K562 (cell line): ENCODE data around the gene KRTAP13-1. TPM values are rescaled to one million over a fixed set of nuclear protein-coding genes. Genes with fewer than 3 reads are reported as not detected.

Experiments
- ATAC-seq: fragments of 200-7000 bp; cut with Tn5 transposase; 3 replicates; pipeline ENCODE4 v1.9.1; 2020; ENCODE audit warnings: moderate library complexity
- BruUV-seq: library from RNA; stranded (reverse); fragments of 400-500 nt; replicated peaks from 2 replicates; lab custom pipeline; 2021; lab: Mats Ljungman, UMichigan
- CTCF ChIA-PET: fragments of 300-600 bp; formaldehyde crosslinking; extraction: SDS; loops from one replicate; lab custom pipeline; 2021; ENCODE audit warnings: low intra/inter-chr PET ratio; lab: Yijun Ruan, JAX
- POLR2A ChIA-PET: fragments of 300-600, 350-650 bp; sonication (Branson Sonifier 250); formaldehyde crosslinking; extraction: SDS; loops from one replicate; lab custom pipeline; 2021; ENCODE audit warnings: antibody characterized with exemption, inconsistent platforms; lab: Yijun Ruan, JAX
- DNase-seq, 4 experiments: peaks; one replicate each; pipeline versions ENCODE4 v3.0.0 to v3.0.0-alpha.2; 2011 to 2018; ENCODE audit warnings: low spot score in 3 of 4, mixed read lengths in 3 of 4; ENCODE audit errors: extremely low read depth in 1 of 4
- FAIRE-seq: peaks from 2 replicates; lab custom pipeline; 2011; peaks lifted over from hg19 to GRCh38; lab: Jason Lieb, UNC
- H2AFZ ChIP-seq: 2 replicates; pipeline ENCODE4 v1.6.0; 2011; ENCODE audit warnings: low read depth, low read length, control low read depth, inconsistent platforms
- H3K27ac ChIP-seq: fragments of 200-600 bp; 3 replicates; pipeline ENCODE4 v1.8.0; 2011; ENCODE audit warnings: low read depth, mild to moderate bottlenecking, control low read depth, inconsistent platforms, low read length, moderate library complexity, mixed read lengths; ENCODE audit errors: extremely low read depth
- H3K27me3 ChIP-seq, 2 experiments: fragments of 300-600 bp in 1 of 2; 2 replicates in 1 of 2; 3 replicates in 1 of 2; pipeline versions ENCODE4 v1.6.0 to v1.8.0; 2011; ENCODE audit warnings: inconsistent platforms in 2 of 2, low read length in 2 of 2, mild to moderate bottlenecking in 1 of 2, mixed read lengths in 1 of 2, moderate library complexity in 1 of 2; ENCODE audit not compliant: control insufficient read depth in 2 of 2, insufficient read depth in 2 of 2
- H3K36me3 ChIP-seq: fragments of 300-600 bp; 3 replicates; pipeline ENCODE4 v1.8.0; 2011; ENCODE audit warnings: mild to moderate bottlenecking, low read length, inconsistent platforms; ENCODE audit not compliant: control insufficient read depth, insufficient read depth
- H3K4me1 ChIP-seq, 2 experiments: fragments of 200-600 bp in 1 of 2; replicated peaks in 1 of 2; 2 replicates in 1 of 2; 3 replicates in 1 of 2; pipeline versions ENCODE4 v1.5.1 to v1.8.0; 2011; ENCODE audit warnings: inconsistent platforms in 2 of 2, low read length in 2 of 2, mild to moderate bottlenecking in 1 of 2, mixed read lengths in 1 of 2, moderate library complexity in 1 of 2; ENCODE audit not compliant: control insufficient read depth in 2 of 2, insufficient read depth in 2 of 2
- H3K4me2 ChIP-seq: 2 replicates; pipeline ENCODE4 v1.6.1; 2011; ENCODE audit warnings: low read length, control low read depth, inconsistent platforms, mixed read lengths; ENCODE audit not compliant: insufficient read depth
- H3K4me3 ChIP-seq: fragments of 200-600 bp; sonication (generic), shearing (Covaris generic); 2 replicates; pipeline ENCODE4 v1.5.1; 2016; ENCODE audit warnings: control low read depth, inconsistent platforms
- H3K79me2 ChIP-seq: fragments of 200-600 bp; 3 replicates; pipeline ENCODE4 v1.8.0; 2011; ENCODE audit warnings: low read length, inconsistent platforms; ENCODE audit not compliant: control insufficient read depth, insufficient read depth
- H3K9ac ChIP-seq, 2 experiments: 2 replicates each; pipeline versions ENCODE4 v1.6.0 to v1.6.1; 2011; ENCODE audit warnings: low read depth in 2 of 2, low read length in 2 of 2, control low read depth in 1 of 2, inconsistent platforms in 1 of 2, mild to moderate bottlenecking in 1 of 2, mixed read lengths in 1 of 2; ENCODE audit not compliant: insufficient read depth in 1 of 2
- H3K9me1 ChIP-seq: one replicate; pipeline ENCODE4 v1.6.0; 2011; ENCODE audit warnings: inconsistent platforms, mild to moderate bottlenecking, low read length, moderate library complexity; ENCODE audit not compliant: control insufficient read depth, insufficient read depth
- H3K9me3 ChIP-seq: replicated peaks from 2 replicates; pipeline ENCODE4 v1.5.1; 2011; ENCODE audit warnings: low read depth, low read length, inconsistent platforms; ENCODE audit not compliant: control insufficient read depth, insufficient read depth
- H4K20me1 ChIP-seq: replicated peaks from 2 replicates; pipeline ENCODE4 v1.6.1; 2011; ENCODE audit warnings: low read length, inconsistent platforms, mixed read lengths; ENCODE audit not compliant: control insufficient read depth, insufficient read depth
- BHLHE40 ChIP-seq: IDR thresholded peaks from 2 replicates; pipeline ENCODE4 v1.6.1; 2011; ENCODE audit warnings: low read length, improper control_type of control experiment
- BRF2 ChIP-seq: IDR thresholded peaks from 3 replicates; pipeline ENCODE4 v1.6.1; 2011; ENCODE audit warnings: borderline replicate concordance, mild to moderate bottlenecking; ENCODE audit not compliant: insufficient read length, insufficient read depth
- FOXM1 ChIP-seq, 2 experiments: fragments of 450-650 bp in 1 of 2; sonication (generic) in 1 of 2; formaldehyde crosslinking in 1 of 2; IDR thresholded peaks; 2 replicates each; pipeline versions ENCODE4 v1.6.1 to v1.9.0; 2017 to 2022; ENCODE audit warnings: low read depth in 2 of 2, mild to moderate bottlenecking in 2 of 2, missing genetic modification reagents in 1 of 2, moderate library complexity in 1 of 2
- RAD21 ChIP-seq, 2 experiments: fragments of 250-450 bp in 1 of 2; fragments of 450-650 bp in 1 of 2; sonication (Bioruptor Pico) in 1 of 2; formaldehyde crosslinking in 1 of 2; IDR thresholded peaks in 1 of 2; conservative IDR thresholded peaks in 1 of 2; 2 replicates each; pipeline versions ENCODE4 v1.4.0 to v1.8.0; 2020 to 2022; ENCODE audit warnings: mild to moderate bottlenecking in 2 of 2, moderate library complexity in 1 of 2
- SMC3 ChIP-seq: conservative IDR thresholded peaks from 2 replicates; pipeline ENCODE4 v1.6.1; 2011; ENCODE audit warnings: low read depth, low read length, improper control_type of control experiment; ENCODE audit not compliant: insufficient read depth
- TAF15 ChIP-seq: fragments of 200-400 bp; formaldehyde crosslinking; IDR thresholded peaks from 2 replicates; pipeline ENCODE4 v1.6.1; 2017; ENCODE audit warnings: mild to moderate bottlenecking, low read depth, low read length, moderate library complexity
- ZNF134 ChIP-seq: fragments of 250-450 bp; sonication (Bioruptor Pico); conservative IDR thresholded peaks from 2 replicates; pipeline ENCODE4 v1.4.0; 2020
- ZNF830 ChIP-seq: fragments of 250-450 bp; sonication (Bioruptor Pico); IDR thresholded peaks from 2 replicates; pipeline ENCODE4 v1.5.0; 2021; ENCODE audit warnings: mild to moderate bottlenecking
- WGBS: fragments of 100-300 bp; shearing (Covaris generic); methylation state at CpG from one replicate; pipeline ENCODE4 v1.1.6; 2016; ENCODE audit warnings: low coverage, mixed read lengths; ENCODE audit not compliant: insufficient coverage; ENCODE audit errors: missing lambda C conversion rate; 5-methylcytosine and 5-hydroxymethylcytosine counted together
- in situ Hi-C: fragments of 300-500 bp; cut with MboI; formaldehyde crosslinking; loops from 4 replicates; pipeline ENCODE4 v1.15.0; 2018; ENCODE audit warnings: inconsistent platforms, mixed read lengths
- intact Hi-C: fragments of 100-400 bp; cut with micrococcal nuclease; formaldehyde crosslinking; loops from 2 replicates; pipeline ENCODE4 v1.14.2; 2022
- polyA plus RNA-seq, 8 experiments: library from polyadenylated mRNA; depleted of rRNA in 4 of 8; stranded (reverse) in 5 of 8; unstranded in 3 of 8; fragments of >200 nt; fragmentation: Nextera tagmentation in 2 of 8; fragmentation: Illumina TruSeq in 1 of 8; extraction: Ambion mirVana in 2 of 8; extraction: Trizol in 1 of 8; gene quantifications; 2 replicates each; pipeline versions ENCODE4 v1.2.1 to v1.2.3, GENCODE V29; 2011 to 2014; ENCODE audit warnings: inconsistent platforms in 1 of 8, missing spikeins in 1 of 8
- total RNA-seq, 7 experiments: library from RNA; depleted of rRNA in 6 of 7; stranded (reverse); fragments of >200 nt in 6 of 7; fragmentation: Illumina TruSeq in 2 of 7; extraction: Trizol in 2 of 7; gene quantifications; 2 replicates each; pipeline versions ENCODE4 v1.2.1 to v1.2.3, GENCODE V29; 2011 to 2021; ENCODE audit warnings: low replicate concordance in 1 of 7
- TF ChIP-seq, protein P1 (sequence below), 2 experiments: fragments of 150-350 bp in 1 of 2; IDR thresholded peaks; 2 replicates each; pipeline ENCODE4 v1.6.1; 2012 to 2016; ENCODE audit warnings: low read depth in 2 of 2, low read length in 2 of 2, mild to moderate bottlenecking in 1 of 2, moderate library complexity in 1 of 2
- TF ChIP-seq, protein P2 (sequence below), 3 experiments: IDR thresholded peaks in 2 of 3; conservative IDR thresholded peaks in 1 of 3; 2 replicates each; pipeline ENCODE4 v1.5.1; 2011 to 2012; ENCODE audit warnings: low read length in 3 of 3, mild to moderate bottlenecking in 3 of 3, control low read depth in 2 of 3, improper control_type of control experiment in 1 of 3, inconsistent platforms in 1 of 3, low read depth in 1 of 3, mixed read lengths in 1 of 3, moderate library complexity in 1 of 3; ENCODE audit not compliant: insufficient read depth in 2 of 3

The KRTAP13-1 gene
- total and polyA plus RNA-seq, 9 of the 15 experiments (the other 6 are each of a cell fraction or from before 2014, with no cell fraction given): not detected

GRCh38 chr21:30430170-30430655, 34.4 kb downstream of the KRTAP13-1 start, which contains the start of gene KRTAP13-4 (continued):
- TF ChIP-seq BRF2 (no peak), ZNF134 (CRISPR knock-in tag) (no peak), ZNF830 (CRISPR knock-in tag) (no peak)

DNA sequence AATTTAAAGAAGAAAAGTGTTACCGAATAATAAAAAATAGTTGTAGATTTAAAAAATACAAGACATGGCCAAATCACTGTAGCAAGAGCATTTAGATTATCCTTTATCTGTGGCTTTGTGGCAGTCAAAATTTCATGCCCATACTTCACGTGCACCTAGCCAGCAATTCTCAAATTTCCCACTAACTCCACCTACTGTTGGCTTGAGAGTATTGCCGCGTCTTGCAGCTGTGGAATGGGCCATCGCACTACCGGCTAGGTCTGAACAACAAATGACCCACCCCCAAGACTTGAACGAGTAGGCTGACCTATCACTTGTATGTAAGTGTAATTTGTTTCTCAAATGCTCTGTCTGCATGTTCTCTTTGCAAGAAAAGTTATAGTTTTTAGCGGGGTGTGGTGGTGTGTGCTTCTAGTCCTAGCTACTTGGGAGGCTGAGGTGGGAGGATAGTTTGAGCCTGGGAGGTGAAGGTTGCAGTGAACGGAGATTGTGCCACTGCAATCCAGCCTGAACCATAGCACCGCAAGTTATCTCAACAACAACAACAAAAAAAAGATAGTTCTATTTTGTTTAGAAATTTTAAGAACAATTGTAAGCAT, 38.3 kb downstream of the KRTAP13-1 start:
- no peak overlapping the region for H3K9ac ChIP-seq
- no peaks in the 10 kb centered on the region for H3K4me1 ChIP-seq
- no peaks in the 10 kb centered on the region for H3K36me3 ChIP-seq
- no peak overlapping the region for H3K27ac ChIP-seq
- H2AFZ ChIP-seq: no peak overlapping the region
- no peaks in the 10 kb centered on the region for H3K9me3 ChIP-seq
- no peaks in the 10 kb centered on the region for H3K9me1 ChIP-seq
- ATAC-seq (peak; percentile 75), DNase-seq (peak; percentile 8 to 29 (median 25)), FAIRE-seq (peak; percentile 57)
- intact Hi-C loops (no loop called here), in situ Hi-C loops (no loop called here)
- 1% methylated on average over 10 of the region's 10 CpGs for WGBS
- TF ChIP-seq TAF15 (no peak), BHLHE40 (peak; percentile 60), RAD21 (CRISPR knock-in tag; conservative IDR thresholded peaks at IDR 0.05 in 1 of 2, IDR thresholded peaks at IDR 0.05 in 1 of 2) (peak in 1 of 2 experiments; percentile 34; a peak in 2 of 4 replicates), SMC3 (0 out of 2 replicates have a peak, but pooled peaks have one; percentile 13), FOXM1 (IDR thresholded peaks at IDR 0.05; ENCODE audit: low read depth) (no peak), FOXM1 (CRISPR knock-in tag; IDR thresholded peaks at IDR 0.05; ENCODE audit: low read depth) (no peak)
- TF ChIP-seq, protein P1, sequence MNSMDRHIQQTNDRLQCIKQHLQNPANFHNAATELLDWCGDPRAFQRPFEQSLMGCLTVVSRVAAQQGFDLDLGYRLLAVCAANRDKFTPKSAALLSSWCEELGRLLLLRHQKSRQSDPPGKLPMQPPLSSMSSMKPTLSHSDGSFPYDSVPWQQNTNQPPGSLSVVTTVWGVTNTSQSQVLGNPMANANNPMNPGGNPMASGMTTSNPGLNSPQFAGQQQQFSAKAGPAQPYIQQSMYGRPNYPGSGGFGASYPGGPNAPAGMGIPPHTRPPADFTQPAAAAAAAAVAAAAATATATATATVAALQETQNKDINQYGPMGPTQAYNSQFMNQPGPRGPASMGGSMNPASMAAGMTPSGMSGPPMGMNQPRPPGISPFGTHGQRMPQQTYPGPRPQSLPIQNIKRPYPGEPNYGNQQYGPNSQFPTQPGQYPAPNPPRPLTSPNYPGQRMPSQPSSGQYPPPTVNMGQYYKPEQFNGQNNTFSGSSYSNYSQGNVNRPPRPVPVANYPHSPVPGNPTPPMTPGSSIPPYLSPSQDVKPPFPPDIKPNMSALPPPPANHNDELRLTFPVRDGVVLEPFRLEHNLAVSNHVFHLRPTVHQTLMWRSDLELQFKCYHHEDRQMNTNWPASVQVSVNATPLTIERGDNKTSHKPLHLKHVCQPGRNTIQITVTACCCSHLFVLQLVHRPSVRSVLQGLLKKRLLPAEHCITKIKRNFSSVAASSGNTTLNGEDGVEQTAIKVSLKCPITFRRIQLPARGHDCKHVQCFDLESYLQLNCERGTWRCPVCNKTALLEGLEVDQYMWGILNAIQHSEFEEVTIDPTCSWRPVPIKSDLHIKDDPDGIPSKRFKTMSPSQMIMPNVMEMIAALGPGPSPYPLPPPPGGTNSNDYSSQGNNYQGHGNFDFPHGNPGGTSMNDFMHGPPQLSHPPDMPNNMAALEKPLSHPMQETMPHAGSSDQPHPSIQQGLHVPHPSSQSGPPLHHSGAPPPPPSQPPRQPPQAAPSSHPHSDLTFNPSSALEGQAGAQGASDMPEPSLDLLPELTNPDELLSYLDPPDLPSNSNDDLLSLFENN (IDR thresholded peaks at IDR 0.05; ENCODE audit: low read depth in 2 of 2, low read length in 2 of 2): no peak
- TF ChIP-seq, protein P2, sequence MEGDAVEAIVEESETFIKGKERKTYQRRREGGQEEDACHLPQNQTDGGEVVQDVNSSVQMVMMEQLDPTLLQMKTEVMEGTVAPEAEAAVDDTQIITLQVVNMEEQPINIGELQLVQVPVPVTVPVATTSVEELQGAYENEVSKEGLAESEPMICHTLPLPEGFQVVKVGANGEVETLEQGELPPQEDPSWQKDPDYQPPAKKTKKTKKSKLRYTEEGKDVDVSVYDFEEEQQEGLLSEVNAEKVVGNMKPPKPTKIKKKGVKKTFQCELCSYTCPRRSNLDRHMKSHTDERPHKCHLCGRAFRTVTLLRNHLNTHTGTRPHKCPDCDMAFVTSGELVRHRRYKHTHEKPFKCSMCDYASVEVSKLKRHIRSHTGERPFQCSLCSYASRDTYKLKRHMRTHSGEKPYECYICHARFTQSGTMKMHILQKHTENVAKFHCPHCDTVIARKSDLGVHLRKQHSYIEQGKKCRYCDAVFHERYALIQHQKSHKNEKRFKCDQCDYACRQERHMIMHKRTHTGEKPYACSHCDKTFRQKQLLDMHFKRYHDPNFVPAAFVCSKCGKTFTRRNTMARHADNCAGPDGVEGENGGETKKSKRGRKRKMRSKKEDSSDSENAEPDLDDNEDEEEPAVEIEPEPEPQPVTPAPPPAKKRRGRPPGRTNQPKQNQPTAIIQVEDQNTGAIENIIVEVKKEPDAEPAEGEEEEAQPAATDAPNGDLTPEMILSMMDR (IDR thresholded peaks at IDR 0.05 in 2 of 3, conservative IDR thresholded peaks at IDR 0.05 in 1 of 3; ENCODE audit: insufficient read depth in 2 of 3, low read depth in 1 of 3, low read length in 3 of 3): peak; percentile 25 to 51 (median 40); a peak in 4 of 6 replicates
- BruUV-seq: no TSS peak
- no peak overlapping the region for H3K4me2 ChIP-seq
- CTCF ChIA-PET: interaction anchor here (0.5 kb wide), 1 partner anchor 1033 kb away, joined by 3 read pairs; no protein-coding TSS in a partner anchor
- no peak overlapping the region for H3K4me3 ChIP-seq
- no peaks in the 10 kb centered on the region for H3K27me3 ChIP-seq
- POLR2A ChIA-PET: interaction anchor here (0.8 kb wide), 1 partner anchor 493 kb away, joined by 3 read pairs; no protein-coding TSS in a partner anchor
- no peaks in the 10 kb centered on the region for H3K79me2 ChIP-seq
- no peaks in the 10 kb centered on the region for H4K20me1 ChIP-seq
